Gastroesophageal sphincter (tissue), 3 donors: Measurements from ENCODE around the gene OR2T12.
"Not testable (repeated sequence)": the region's sequence is repeated elsewhere in the genome, so short reads cannot be mapped to it uniquely, and the experiment has no call there.

Source experiments
- CTCF ChIP-seq, 4 experiments: fragments of 200-600 bp in 2 of 4; fragments of 450-650 bp in 2 of 4; sonication (generic) in 1 of 4; IDR thresholded peaks; one replicate each; pipeline ENCODE4 v1.5.1; 2017 to 2019; ENCODE audit warnings: antibody characterized with exemption in 4 of 4, mild to moderate bottlenecking in 2 of 4, moderate library complexity in 2 of 4
- POLR2A ChIP-seq, 2 donors: fragments of 450-650 bp; IDR thresholded peaks; one replicate each; pipeline ENCODE4 v1.6.1; 2017; ENCODE audit warnings: antibody characterized with exemption in 2 of 2, mild to moderate bottlenecking in 2 of 2, moderate library complexity in 1 of 2
- POLR2AphosphoS5 ChIP-seq: sonication (generic); formaldehyde crosslinking; IDR thresholded peaks from one replicate; pipeline ENCODE4 v1.6.1; 2017; ENCODE audit warnings: antibody characterized with exemption

GRCh38 chr1:248273225-248273624, 30.0 kb downstream of the OR2T12 start:
- TF ChIP-seq POLR2A (IDR thresholded peaks at IDR 0.05); POLR2AphosphoS5; CTCF (IDR thresholded peaks at IDR 0.05): not testable (repeated sequence)
